VCaP (cell line): Measurements from ENCODE around the gene ACSL4.

ENCODE experiments used
- H3K27ac ChIP-seq: fragments of 450-650 bp; 2 replicates; pipeline ENCODE4 v1.5.1; 2017
- TF ChIP-seq, protein P1 (sequence below): fragments of 450-650 bp; conservative IDR thresholded peaks from 2 replicates; pipeline ENCODE4 v1.5.1; 2017; ENCODE audit warnings: mild to moderate bottlenecking, moderate library complexity

ACSL4 gene

DNA sequence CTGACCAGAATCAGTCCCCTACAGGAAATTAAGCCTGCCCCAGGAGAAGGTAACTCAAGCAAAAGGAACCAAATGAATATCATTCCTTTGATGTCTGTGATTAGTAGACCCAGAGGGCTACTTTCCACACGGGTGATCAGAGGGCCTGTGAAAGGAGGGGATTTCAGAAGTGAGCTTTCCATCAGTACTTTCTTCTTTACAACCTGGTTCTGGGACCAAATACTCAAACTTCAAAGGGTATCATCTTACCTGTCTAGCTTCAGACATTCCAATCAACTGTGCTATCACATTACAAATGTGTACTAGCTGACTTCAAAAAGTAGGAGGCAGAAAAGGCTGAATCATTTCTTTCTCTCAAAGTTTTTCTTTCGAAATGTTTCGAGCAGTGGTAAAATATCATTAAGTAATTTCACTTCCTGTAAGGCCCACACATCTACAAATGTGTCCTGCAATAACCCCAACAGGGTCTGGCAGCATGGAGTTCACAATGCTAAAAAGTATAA, 23.9 kb downstream of the ACSL4 start:
- H3K27ac ChIP-seq = no peak overlapping the region
- TF ChIP-seq, protein P1, sequence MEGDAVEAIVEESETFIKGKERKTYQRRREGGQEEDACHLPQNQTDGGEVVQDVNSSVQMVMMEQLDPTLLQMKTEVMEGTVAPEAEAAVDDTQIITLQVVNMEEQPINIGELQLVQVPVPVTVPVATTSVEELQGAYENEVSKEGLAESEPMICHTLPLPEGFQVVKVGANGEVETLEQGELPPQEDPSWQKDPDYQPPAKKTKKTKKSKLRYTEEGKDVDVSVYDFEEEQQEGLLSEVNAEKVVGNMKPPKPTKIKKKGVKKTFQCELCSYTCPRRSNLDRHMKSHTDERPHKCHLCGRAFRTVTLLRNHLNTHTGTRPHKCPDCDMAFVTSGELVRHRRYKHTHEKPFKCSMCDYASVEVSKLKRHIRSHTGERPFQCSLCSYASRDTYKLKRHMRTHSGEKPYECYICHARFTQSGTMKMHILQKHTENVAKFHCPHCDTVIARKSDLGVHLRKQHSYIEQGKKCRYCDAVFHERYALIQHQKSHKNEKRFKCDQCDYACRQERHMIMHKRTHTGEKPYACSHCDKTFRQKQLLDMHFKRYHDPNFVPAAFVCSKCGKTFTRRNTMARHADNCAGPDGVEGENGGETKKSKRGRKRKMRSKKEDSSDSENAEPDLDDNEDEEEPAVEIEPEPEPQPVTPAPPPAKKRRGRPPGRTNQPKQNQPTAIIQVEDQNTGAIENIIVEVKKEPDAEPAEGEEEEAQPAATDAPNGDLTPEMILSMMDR = no peak

DNA sequence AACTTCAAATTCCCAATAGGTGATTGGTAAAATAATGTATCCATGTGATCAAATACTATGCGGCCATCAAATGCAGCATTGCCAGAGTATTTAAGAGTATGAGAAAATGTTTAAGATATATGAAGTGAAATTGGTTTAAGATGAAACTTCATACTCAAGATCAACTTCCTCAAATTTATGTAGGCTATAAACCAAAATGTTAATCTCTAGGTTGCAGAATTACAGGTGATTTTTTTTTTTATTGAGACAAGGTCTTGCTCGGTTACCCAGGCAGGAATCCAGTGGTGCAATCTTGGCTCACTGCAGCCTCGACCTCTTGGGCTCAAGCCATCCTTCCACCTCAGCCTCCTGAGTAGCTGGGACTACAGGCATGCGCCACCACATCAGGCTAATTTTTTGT, 25.3 kb downstream of the ACSL4 start:
- H3K27ac ChIP-seq = no peak overlapping the region
- TF ChIP-seq, protein P1 = no peak

DNA sequence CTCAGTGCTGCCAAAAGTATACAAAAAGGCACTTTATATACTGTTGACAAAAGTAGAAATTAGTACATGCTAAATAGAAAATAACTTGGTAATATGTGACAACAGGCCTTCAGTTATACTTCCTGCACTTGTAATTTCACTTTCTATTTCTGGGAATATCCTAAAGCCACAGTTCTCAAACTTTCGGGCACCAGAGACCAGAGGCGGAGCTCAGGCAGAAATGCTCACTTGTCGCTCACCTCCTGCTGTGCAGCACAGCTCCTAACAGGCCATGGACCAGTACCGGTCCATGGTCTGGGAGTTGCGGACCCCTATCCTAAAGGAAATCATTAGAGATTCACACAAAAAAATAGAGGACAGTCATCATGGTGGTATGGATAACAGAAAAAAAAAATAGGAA, 25.7 kb downstream of the ACSL4 start:
- TF ChIP-seq, protein P1 = no peak

DNA sequence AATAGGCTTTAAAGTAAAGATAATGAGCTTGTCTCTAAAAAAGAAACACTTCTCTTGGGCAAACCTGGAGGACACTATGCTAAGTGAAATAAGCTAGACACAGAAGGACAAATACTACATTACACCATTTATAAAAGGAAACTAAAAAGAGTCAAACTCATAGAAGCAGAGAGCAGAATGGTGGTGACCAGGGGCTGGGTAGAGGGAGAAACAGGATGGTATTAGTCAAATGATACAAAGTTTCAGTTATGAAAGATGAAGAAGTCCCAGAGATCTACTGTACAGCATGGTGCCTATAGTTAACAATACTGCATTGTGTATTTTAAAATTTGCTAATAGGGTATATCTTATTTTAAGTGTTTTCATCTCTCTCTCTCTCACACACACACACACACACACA, 28.5 kb downstream of the ACSL4 start:
- no peak overlapping the region for H3K27ac ChIP-seq
- TF ChIP-seq, protein P1 = no peak

More for the DNA sequence above, 25.7 kb downstream of the ACSL4 start:
- H3K27ac ChIP-seq = no peak overlapping the region

DNA sequence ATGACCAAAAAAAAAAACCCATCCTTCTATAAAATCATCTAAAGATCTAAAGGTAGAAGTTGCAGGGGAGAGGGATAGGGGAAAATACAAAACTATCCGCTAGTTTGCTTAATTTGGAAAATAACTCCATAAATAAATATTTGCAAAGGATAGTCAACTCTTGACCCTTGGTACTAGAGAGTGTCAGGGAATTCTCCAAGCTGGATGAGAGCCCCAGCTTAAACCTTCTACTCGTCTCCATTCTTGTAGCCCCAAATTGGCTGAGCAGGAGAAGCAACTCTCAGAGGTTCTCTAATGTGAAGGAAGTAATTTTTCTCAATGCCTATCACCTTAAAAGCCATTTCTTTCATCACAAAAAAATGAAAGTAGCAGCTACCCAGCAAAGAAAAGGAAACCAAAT, 35.2 kb downstream of the ACSL4 start:
- no peak overlapping the region for H3K27ac ChIP-seq
- TF ChIP-seq, protein P1 = no peak

DNA sequence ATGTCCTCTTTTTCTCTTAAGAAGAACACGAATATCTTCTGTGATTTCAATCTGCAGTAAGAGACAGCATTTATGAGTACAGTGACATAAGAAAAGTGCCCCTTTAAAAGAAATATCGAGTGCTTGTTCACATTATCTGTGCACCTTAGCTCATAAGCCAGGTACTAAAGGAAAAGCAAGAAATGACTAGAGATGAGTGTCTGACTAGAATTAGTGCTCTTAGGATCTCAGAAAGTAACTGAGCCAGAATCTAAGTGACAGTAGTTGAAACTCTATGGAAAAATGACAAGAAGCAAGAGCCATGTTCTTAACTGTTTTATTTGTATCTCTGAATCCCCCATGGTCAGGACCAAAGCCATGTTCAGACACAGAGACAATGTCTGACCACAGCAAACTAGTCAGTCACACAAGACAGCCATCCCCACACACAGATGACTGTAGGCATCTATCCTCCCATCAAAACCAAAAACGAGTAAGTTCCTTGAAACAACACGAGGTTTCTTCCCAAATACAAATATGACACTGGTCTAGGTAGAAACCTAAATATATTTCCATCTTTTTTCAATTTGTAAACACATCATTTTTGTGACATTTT, 36.8 kb downstream of the ACSL4 start:
- no peak overlapping the region for H3K27ac ChIP-seq
- TF ChIP-seq, protein P1 = no peak

DNA sequence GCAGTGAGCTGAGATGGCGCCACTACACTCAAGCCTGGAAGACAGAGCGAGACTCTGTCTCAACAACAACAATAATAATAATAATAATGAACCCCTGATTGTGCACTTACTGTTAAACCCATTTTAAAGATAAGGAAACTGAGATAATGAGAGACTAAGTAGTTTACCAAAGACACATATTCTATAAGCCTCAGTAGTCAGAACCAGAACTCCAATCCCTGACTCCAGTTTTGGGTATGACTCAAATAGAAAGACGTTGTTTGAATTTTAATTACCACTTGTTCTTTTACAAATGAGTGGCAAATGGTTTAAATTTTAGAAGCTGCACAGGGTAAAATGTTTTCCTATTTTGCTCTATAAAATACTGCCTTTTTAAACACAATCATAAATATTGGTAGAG, 37.4 kb downstream of the ACSL4 start:
- H3K27ac ChIP-seq = no peak overlapping the region
- TF ChIP-seq, protein P1 = no peak
